Measurements from ENCODE around the gene MPZL2.

DNA sequence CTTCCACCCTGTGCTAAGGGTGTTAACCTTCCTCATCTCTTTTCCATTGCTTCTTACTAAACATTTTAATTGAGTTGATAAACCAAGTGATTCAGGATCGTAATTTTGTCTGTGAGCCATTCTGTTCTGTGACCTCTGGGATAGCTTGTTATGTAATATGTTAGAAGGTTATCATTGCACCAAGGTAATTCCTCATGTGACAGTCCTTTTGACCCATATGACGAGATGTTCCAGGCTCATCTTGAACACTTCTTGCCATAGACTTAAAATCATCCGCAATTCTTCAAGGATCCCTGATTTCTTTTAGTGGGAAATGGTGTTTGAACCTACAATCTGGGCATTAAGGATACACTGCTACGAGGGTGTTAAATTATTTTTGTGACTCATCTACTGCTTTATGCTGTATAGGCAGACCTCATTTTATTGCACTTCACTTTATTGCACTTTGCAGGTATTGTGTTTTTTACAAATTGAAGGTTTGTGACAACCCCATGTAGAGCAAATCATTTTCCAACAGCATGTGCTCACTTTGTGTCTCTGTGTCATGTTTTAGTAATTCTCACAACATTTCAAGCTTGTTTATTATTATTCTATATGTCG lies 19.0 kb upstream of the MPZL2 start:
- TF ChIP-seq EZH2phosphoT487 (IDR thresholded peaks at IDR 0.05; ENCODE audit: unreplicated experiment) (no peak), CTCF (conservative IDR thresholded peaks at IDR 0.05; ENCODE audit: low read depth in 2 of 2) (no peak), STAT1 (IDR thresholded peaks at IDR 0.05; ENCODE audit: unreplicated experiment) (no peak), EZH2 (IDR thresholded peaks at IDR 0.05; ENCODE audit: low read depth, unreplicated experiment) (no peak), POLR2AphosphoS5 (IDR thresholded peaks at IDR 0.05; ENCODE audit: low read depth) (no peak), CREB1 (CRISPR knock-in tag; IDR thresholded peaks at IDR 0.05; ENCODE audit: low read depth) (no peak), ZNF114 (CRISPR knock-in tag; IDR thresholded peaks at IDR 0.05) (no peak), NANOG (IDR thresholded peaks at IDR 0.05; ENCODE audit: borderline replicate concordance) (no peak)
- TF ChIP-seq, protein P1, sequence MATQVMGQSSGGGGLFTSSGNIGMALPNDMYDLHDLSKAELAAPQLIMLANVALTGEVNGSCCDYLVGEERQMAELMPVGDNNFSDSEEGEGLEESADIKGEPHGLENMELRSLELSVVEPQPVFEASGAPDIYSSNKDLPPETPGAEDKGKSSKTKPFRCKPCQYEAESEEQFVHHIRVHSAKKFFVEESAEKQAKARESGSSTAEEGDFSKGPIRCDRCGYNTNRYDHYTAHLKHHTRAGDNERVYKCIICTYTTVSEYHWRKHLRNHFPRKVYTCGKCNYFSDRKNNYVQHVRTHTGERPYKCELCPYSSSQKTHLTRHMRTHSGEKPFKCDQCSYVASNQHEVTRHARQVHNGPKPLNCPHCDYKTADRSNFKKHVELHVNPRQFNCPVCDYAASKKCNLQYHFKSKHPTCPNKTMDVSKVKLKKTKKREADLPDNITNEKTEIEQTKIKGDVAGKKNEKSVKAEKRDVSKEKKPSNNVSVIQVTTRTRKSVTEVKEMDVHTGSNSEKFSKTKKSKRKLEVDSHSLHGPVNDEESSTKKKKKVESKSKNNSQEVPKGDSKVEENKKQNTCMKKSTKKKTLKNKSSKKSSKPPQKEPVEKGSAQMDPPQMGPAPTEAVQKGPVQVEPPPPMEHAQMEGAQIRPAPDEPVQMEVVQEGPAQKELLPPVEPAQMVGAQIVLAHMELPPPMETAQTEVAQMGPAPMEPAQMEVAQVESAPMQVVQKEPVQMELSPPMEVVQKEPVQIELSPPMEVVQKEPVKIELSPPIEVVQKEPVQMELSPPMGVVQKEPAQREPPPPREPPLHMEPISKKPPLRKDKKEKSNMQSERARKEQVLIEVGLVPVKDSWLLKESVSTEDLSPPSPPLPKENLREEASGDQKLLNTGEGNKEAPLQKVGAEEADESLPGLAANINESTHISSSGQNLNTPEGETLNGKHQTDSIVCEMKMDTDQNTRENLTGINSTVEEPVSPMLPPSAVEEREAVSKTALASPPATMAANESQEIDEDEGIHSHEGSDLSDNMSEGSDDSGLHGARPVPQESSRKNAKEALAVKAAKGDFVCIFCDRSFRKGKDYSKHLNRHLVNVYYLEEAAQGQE (IDR thresholded peaks at IDR 0.05; ENCODE audit: unreplicated experiment), result no peak
- TF ChIP-seq, protein P2, sequence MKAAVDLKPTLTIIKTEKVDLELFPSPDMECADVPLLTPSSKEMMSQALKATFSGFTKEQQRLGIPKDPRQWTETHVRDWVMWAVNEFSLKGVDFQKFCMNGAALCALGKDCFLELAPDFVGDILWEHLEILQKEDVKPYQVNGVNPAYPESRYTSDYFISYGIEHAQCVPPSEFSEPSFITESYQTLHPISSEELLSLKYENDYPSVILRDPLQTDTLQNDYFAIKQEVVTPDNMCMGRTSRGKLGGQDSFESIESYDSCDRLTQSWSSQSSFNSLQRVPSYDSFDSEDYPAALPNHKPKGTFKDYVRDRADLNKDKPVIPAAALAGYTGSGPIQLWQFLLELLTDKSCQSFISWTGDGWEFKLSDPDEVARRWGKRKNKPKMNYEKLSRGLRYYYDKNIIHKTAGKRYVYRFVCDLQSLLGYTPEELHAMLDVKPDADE (IDR thresholded peaks at IDR 0.05), result no peak
